Inflammatory macrophage treated with lipopolysaccharide for 1 hour (primary cell): ENCODE results near the gene ATP6V0D1.
A peak's percentile ranks its signal among the peaks of the same experiment; 100 is the strongest.

Experiments used
- DNase-seq, 2 donors: peaks; one replicate each; pipeline ENCODE4 v3.0.0-alpha.2; 2020 to 2022

The ATP6V0D1 gene

DNA sequence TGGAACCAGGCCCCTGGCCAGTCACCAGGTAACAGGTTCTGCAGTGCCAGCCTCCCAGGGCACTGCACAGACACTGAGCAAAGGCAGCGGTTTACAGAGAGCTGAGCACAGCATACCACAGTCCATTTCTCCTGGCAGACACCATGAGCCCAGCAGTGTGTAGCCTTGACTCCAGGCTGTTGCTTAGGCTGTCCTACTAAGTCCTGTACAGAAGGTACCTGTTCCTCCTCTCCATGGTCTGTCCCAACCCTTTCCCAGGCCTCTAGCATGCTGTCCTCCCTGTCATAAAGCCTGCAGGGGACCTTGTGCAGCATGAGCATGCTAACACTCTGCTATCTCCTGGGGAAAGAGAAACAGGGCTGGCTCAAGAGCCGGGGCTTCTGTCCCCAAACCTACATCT, 20.0 kb downstream of the ATP6V0D1 start:
- no peak for DNase-seq

DNA sequence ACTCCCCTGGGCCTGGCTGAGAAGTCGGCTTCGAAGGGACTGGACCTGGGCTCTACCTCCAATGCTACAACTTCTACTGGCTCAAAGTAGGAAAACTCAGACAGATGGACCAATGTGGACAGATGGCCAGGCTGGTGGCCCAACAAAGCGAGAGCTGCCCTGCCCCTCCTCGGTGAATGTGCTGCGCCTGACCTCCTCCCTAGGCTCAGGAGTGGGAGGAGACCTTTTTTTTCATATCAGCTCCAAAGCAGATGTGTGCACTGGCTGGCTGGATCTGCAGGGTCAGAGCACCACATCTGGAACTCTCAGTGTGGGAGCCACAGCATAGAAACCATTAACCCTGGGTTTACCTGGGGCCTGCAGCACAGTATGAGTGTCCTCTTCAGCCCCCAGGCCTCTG, 20.8 kb downstream of the ATP6V0D1 start:
- DNase-seq: no peak

DNA sequence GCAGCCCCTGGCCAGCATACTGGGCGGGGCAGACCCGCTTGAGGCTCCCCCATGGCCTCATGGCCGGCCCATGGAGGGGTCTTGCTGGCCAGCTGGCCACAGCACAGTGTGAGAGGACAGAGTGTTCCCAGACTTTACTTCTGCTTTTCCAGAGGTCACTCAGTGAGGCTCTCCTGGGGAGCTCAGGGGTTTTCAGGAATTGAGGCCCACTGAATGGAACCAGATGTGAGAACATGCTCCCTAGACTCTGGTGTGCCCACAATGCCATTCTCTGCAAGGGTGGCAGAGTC, 21.2 kb downstream of the ATP6V0D1 start:
- no peak for DNase-seq

DNA sequence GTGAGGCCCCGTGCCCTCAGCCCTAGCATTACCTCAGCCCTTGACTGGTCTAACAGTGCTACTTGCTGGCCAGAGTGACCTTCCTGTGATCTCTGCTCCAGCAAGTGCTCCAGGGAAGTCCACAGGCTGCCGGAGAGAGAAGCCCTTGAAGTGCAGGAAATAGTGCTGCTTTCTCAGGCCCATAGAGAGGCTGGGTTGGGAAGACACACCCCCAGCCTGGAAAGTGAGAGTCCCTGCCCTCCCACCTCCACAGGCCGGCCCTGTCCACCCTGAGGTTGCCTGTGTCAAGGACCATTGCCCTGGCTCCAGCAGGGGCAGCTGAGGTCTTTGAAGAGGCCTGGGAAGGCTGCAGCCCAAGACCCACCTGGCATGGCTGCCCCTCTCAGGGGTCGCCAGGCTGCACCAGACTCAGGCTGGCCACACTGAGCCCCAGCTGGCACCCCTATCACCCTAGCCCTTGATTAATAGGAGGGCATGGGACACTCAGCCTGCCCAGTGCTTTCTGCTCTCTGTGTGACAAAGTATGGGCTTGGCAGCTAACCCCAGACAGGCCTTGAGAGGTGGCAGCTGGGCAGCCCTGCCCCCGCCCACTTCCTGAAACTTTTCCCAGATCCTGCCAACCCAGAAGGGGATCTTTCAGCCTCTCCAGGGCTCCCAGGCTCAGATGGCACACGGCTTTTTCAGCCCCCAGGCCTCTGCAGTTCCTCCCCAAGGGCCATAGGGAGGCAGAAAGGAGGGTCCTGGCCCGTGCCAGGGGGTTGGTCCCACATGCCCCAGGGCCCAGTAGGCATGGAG, 21.7 kb downstream of the ATP6V0D1 start:
- no peak for DNase-seq

DNA sequence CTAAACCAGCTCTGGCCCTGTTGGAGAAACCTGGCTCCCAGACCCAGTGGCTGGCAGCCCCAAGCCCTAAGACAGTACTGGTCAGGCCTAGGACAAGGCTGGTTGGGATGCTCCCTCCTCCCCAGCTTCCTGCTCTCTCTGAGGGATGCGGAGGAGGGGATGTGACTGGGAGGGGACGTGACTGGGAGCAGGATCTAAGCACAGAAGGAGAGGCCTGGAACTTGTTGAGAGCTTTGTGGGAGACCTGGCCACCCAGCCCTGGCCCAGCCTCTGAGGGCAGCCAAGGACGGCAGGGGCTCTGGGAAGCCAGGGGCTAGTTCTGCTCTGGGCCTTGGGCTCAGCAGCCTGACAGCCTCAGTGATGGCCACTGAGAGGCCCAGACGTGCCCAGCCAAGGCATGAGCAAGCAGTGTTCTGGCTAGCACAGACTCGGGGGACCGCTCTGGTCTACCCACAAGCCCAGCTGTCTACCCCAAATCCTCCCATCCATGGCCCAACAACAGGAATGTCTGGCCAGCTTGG, 22.8 kb downstream of the ATP6V0D1 start:
- no peak for DNase-seq

DNA sequence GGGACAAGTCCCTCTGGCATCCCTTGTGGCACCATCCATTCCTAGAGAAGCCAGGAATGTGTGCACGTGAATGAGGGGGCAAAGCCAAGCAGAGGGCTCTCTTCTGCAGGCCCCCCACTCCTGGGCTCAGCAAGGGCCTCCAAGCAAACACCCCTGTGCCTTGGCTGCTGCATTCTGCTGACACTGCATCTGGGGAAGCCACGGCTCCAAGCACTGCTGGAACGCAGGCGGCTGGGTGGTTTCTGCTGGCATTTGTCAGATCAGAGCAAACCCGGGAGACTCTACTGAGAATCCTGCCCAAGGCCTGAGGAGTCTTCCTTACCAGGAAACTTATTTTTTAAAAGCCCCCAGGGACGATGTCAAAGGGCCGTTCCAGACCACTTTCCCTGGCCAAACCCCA, 23.3 kb downstream of the ATP6V0D1 start:
- DNase-seq: no peak

DNA sequence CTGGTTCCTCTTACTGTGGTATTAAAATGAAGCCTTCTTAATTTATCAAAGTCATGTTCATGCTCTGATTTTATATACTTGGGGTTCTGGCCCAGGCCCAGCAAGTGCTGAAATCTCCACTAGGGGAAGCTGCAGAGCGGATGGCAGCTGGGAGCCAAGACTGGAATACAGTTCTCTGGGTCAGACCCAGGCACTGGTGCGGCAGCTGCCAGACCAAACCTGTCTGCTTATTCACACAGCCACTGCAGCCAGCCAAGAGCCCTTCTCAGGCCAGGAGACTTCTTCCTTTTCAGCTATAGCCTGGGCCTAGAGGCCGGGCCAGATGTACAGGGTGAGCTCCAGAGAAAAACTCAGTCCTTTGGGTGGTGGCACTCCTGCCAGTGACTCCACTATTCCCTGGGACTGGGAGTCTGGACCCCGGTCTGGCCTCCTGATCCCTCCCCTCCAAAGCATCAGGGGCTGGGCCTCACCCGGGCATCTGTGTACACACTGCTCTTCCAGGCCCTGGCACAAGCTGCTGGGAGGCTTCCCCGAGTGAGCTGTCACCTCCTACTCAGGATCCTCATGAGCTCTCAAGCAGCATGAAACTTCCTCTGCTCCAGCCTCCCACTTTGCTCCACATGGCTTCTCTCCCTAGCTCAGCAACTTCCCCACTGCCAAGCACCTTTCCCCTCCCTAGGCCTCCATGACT, 24.4 kb downstream of the ATP6V0D1 start:
- DNase-seq: peak; percentile 55 to 72

DNA sequence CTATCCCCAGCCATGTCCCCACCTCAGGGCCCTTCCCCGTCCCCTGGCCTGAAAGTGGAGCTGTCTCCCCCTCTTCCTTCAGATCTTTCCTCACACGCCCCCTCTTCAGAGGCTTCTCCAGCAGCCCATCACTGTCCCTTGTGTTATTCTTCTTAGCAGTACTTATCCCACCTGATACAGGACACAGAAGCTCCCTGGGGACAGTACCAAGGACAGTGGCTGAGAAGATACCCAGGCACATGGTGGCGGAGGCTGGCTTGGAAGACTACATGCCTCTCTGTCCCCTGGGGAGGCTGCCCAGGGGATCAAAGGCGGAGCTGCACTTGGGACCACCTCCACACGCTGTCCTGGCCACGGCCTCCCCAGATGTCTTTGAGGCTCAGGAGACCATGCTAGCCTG, 26.1 kb downstream of the ATP6V0D1 start:
- no peak for DNase-seq

DNA sequence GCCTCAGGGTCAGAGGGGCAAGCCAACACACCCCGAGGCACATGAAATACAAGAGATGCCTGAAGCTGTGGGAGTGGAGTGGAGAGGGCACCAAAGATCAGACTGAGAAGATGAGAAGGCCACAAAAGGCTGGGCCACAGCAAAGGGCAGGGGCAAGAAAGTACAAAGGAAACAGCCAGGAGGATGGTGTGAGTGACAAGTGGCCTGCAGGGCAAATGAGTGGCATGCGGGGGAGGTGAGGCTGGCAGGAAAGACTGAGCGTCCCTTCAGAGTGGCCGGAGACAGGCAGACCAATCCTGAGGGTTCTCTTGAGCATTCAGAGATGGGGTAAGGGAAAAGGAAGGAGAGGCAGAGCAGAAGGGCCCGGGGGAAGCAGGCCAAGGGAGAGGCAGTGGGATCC, 26.9 kb downstream of the ATP6V0D1 start:
- DNase-seq: no peak

DNA sequence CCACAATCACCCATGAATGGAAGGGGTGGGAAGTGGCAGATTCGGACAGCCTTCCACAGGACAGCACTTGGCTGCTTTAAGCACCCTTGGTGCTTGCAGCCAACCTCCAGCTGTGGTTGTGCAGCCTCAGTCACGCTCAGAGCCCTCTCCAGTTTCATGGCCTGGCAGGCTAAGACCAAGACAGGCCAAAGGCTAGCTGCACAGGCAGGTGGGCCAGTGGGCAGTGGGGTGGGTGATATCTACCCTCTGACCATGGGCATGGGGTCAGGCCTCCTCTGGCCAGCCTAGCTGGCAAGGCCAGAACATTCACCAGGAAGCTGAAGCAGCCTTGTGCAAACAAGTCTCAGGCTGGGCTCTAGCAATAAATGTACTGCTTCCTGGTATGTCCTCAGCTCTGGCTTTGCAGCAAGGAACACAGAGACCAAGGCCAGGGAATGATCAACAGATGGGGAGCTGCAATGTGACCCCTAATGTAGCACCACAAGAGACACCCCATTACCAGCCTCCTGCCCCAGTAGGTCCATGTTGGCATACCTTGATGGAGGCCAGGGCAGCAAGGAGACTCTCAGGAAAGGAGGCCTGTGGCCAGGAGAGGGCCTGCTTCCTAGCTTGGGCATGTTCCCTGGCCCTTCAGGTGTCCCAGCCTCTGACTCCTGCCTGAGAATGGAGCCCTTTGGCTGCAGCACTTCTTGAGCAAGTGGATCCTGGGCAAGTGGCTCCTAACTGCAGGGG, 29.1 kb downstream of the ATP6V0D1 start:
- no peak for DNase-seq

DNA sequence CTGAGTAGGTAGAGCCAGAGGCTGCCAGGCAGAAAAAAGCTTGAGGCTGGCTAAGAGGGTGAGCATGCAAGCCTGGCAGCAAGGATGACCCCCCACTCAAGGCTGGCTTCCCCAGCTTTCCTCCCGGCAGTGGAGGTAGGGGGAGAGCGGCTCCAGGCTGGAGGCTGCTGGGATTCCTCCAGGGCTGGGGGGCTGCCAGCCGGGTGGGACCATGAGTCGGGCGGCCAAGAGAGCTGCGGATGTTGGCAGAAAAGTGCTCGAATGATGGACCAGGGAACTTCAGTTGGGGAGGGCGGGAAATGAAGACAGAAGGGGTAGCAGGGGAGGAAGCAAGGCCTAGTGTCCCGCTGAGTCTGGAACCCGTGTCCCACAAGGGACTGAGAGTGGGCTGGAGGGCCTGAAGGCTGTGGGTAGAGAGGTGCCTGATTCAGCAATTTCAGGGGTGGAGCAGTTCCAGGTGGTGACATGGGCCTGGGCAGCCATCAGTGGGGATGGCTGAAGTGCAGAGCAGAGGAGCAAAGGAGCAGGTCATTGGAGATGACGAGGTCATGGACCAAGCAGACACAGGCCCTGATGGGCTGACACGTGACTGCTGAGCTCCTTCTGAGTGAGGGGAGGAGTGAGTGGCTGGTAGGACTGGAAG, 29.8 kb downstream of the ATP6V0D1 start:
- DNase-seq: no peak

DNA sequence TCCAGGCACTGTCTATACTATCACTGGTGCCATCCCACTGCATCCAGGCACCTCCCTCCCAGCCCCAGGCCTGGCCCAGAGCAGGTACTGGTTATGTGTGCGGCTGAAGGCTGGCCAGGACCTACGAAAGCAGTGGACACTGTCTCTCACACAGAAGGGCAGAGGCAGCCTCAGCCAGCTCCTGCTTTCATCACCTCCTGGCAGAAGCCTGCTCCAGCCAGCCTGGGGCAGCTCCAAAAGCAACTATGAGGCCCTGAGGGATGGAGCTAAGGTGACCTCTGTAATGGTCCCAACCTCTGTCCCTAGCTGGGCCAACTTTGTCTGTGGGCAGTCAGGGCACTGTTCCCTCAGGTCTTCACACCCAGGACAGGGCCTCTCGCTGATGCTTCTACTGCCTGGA, 31.2 kb downstream of the ATP6V0D1 start:
- DNase-seq: no peak

DNA sequence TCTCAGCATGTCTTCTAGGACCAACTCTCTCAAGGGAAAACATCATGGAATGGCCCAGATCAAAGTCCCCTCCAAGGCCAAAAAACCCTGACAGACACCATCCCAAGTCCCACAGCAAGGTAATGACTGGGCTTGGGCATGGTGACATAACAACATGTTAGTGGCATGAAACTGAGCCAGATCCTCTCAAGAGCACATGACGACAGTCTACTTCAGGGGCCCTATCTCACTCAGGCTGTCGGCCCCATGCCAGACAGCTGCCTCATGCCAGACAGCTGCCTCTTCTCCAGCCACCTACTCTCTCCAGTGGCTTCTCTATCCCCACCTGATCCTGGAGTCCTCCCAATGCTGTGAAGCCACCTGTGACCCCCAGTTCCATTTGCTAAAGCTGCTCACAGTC, 31.6 kb downstream of the ATP6V0D1 start:
- no peak for DNase-seq

DNA sequence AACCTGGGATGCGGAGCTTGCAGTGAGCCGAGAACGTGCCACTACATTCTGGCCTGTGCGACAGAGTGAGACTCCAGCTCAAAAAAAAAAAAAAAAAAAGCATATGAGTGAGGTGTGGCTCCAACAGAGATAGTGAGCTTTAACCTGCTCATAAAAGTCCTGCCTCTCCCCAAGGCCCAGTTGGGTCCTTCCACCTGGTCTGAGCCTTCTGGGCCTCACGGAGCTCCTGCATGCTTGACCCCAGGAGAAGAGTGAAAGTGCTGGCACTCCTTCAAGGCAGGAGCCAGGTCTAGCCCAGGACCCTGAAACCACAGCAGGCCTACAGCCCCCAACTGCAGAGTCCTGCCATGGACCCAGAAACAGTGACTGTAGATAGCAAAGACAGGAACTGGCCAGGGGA, 32.4 kb downstream of the ATP6V0D1 start:
- DNase-seq: no peak

DNA sequence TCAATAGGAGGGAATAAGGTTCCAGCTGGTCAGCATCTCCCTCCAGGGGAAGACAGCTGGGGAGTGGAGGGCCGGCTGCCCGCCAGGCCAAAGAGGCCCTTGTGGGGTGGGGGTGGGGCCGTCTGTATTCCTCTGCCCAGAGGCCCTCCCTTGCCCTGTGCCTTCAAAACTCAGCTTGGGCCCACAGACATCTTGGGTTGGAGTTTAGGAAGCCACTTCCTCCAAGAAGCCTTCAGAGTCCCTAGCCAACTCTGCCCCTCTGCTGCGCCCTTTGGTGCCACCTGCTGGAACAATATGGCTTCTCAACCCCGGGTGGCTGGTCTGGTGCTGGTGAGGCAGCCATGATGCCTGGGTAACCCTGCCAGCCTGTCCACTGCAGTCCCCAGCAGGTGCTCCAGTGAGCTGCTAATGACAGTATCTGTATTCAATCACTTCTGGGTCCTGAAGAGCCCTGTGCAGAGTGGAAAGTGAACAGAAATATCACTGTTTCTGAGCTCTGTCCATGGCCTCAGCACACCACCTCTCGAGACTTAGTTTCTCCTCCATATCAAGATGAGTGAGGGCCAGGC, 33.4 kb downstream of the ATP6V0D1 start:
- DNase-seq: peak; percentile 49 to 90

DNA sequence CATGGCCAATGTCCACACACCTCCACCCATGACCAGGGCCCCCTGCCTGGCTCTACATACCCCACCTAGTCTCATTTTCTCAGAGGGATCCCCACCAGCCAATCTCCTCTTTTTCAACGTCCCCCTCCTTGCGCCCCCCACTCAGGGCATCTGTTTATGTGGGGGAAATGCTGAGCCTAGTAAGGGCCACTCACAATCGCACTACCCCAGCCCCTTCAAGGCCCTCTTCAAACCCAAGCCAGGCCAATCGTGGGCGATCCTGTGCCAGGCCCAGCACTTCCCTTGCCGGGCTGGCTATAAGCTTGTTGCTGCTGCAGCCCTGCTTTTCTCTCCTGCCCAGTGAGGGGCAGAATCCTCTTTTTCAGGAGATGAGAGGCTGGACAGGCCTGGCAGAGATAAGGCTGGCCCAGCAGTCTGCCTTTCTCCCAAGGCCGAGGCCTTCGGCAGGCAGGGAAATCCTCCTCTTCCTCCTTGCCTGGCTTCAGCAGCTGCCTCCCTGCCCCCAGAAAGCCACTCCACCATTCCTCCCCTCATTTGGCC, 33.9 kb downstream of the ATP6V0D1 start:
- no peak for DNase-seq

DNA sequence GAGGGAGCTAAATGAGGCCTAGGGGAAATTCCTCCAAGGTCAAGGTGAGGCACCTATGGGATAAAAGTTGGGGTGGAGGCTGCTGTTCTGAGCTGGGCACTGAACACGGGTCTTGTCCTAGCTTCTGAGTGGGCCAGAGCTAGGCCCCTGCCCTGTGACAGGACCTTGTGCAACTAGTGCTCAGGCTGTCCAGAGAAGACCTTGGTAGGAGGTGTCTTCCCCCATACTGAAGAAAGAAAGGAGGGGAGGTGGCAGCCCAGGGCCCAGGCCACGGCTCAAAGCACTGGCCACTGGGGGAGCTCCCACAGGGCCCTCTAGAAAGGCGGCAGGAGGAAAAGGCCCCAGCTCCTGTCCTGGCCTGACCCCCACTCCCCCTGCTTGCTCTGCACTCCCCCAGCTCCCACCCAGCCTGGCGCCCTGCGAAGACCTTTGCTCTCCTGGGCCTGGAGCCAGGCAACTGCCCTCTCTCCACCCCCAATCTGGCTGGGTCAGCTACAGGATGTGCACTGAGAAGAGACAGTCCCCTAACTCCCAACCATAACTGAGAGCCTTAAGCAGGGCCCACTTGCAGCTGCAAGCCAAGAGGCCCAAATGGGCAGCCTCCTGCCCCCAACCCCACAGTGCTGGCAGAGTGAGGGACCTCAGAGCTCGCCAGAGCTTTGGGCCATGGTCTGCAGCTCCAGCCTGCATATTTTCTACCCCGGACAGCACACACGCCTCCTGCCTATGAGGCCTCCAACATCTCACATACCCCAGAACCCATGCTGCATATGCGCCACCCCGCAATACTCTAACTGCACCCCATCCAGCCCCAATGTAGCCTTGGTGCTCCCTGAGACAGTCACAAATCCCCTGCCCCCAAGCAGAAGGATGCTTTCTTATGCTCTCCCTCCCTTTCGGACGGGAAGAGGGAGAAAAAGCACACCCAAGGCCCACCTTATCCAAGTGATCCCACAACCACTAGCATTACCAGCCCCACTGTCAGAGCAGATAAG, 34.7 kb downstream of the ATP6V0D1 start:
- no peak for DNase-seq

DNA sequence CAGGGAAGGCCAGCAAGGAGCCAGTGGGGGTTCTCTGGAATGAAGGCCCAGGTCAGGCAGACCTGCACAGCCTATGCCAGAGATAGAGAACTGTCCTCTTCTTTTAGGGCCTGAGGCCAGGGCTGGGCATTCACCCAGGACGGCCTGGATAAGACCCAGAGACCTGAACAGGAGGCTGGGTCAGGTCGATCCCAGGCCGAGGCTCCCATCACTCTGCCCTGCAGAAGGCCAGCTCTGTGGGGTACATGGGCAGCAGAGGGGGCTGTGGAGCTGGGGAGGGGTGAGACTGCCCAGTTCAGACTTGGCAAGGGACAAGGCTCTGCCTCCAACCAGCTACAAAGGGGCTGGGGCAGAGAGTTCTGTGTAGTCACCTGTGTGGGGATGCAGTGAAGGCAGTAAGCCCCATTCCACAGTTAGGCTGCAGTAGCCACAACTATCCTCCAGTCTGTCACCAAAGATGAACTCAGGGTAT, 35.5 kb downstream of the ATP6V0D1 start:
- no peak for DNase-seq

DNA sequence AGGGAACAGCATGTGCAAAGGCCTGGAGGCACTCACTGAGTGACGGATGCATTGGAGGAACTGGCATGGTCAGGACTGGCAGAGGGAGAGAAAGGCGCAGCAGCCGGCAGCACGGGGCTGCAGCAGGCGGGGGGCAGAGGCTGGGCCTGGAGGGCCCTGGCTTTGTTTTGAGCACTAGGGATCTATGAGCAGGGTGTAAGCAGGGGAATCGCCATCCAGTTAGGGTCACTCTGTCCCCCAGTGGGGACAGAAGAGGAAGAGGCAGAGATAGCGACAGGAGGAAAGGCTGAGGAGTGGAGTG, 35.9 kb downstream of the ATP6V0D1 start:
- no peak for DNase-seq

DNA sequence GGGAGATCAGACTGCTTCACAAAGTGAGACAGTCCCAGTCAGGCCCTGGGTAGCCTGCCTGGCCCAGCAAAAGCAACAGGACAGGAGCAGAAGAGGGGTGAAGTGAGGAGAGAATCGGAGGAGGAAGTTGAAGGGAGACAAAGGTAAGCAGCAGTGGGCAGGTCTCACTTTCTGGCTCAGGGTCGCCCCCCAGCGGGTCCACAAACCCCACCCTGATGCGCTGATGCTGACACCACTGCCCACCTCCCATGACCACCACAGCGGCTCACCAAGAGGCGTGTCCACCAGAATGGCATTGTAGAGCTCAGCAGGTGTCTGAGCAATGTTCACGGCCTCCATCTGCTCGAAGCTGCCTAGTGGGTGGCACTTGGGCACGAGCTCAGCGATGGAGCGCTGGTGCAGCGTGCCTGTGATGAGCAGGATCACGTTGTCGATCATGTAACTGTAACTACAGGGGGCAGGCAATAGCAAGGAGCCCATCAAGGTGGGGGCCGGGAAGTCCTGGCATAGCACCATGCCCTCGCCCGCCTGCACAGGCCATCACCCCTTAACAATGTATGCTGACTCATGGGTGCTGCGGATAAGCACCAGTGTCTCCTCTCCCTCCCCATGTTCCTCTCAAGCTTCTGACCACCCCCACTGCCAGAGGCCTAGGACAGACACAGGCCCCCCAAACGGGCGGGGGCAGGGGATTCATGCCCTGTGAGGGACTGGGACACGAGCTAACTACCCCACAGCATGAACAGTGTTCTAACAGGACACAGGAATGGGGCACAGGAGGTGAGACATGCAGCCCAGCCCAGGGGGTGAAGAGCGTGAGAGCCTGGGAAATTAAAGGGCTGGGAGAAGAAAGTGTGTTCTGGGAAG, 36.5 kb downstream of the ATP6V0D1 start:
- DNase-seq: no peak

DNA sequence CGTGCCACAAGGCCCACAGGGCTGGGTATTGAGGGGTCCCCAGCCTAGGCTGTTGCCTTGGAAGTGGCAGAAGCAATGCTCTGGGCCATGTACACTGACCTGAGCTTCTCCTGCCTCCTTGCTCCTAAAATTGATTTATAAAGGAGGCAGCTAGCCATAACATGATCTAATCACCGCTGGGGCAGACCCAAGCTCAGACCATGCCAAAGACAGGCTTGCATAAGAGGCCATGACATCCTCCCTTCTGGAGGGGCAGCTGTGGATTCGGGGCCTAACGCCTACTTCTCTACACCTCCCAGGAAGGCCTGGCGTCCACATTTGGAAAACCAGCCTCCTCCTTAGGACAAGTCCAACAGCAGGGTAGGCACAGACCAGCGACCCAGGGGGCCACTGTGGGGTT, 37.7 kb downstream of the ATP6V0D1 start:
- DNase-seq: no peak
